Osteoblast (primary cell): ENCODE data around the gene CRIP1. TPM values are rescaled to one million over a fixed set of nuclear protein-coding genes. Genes with fewer than 3 reads are reported as not detected.
A peak's percentile ranks its signal among the peaks of the same experiment; 100 is the strongest.

ENCODE experiments used
- DNase-seq: peaks from one replicate; pipeline ENCODE4 v3.0.0; 2011; ENCODE audit warnings: low spot score, mixed read lengths; ENCODE audit not compliant: insufficient read length; ENCODE audit errors: missing footprints
- H2AFZ ChIP-seq: 2 replicates; pipeline ENCODE4 v1.6.0; 2011; ENCODE audit warnings: mild to moderate bottlenecking, low read length
- H3K27ac ChIP-seq: 2 replicates; pipeline ENCODE4 v1.5.1; 2011; ENCODE audit warnings: mild to moderate bottlenecking, low read depth, low read length, moderate library complexity
- H3K27me3 ChIP-seq: 2 replicates; pipeline ENCODE4 v1.6.0; 2012; ENCODE audit warnings: mild to moderate bottlenecking, control low read depth, inconsistent platforms, low read length, moderate library complexity; ENCODE audit not compliant: insufficient read depth
- H3K36me3 ChIP-seq: 2 replicates; pipeline ENCODE4 v1.5.1; 2011; ENCODE audit warnings: mild to moderate bottlenecking, low read length, control low read depth, moderate library complexity; ENCODE audit not compliant: insufficient read depth
- H3K4me1 ChIP-seq: 2 replicates; pipeline ENCODE4 v1.5.1; 2011; ENCODE audit warnings: mild to moderate bottlenecking, low read length, control low read depth, moderate library complexity; ENCODE audit not compliant: insufficient read depth
- H3K4me2 ChIP-seq: 2 replicates; pipeline ENCODE4 v1.6.0; 2011; ENCODE audit warnings: mild to moderate bottlenecking, low read length; ENCODE audit not compliant: insufficient read depth
- H3K4me3 ChIP-seq: fragments of 200-600 bp; sonication (generic); 3 replicates; pipeline ENCODE4 v1.5.1; 2012; ENCODE audit warnings: mild to moderate bottlenecking, low read length, inconsistent platforms; ENCODE audit not compliant: insufficient read depth
- H3K79me2 ChIP-seq: 2 replicates; pipeline ENCODE4 v1.6.0; 2012; ENCODE audit warnings: mild to moderate bottlenecking, low read length, control low read depth, inconsistent platforms; ENCODE audit not compliant: insufficient read depth
- H3K9me3 ChIP-seq: 2 replicates; pipeline ENCODE4 v1.5.1; 2011; ENCODE audit warnings: low read depth, low read length, control low read depth
- H4K20me1 ChIP-seq: 2 replicates; pipeline ENCODE4 v1.6.0; 2012; ENCODE audit warnings: mild to moderate bottlenecking, low read length, control low read depth; ENCODE audit not compliant: insufficient read depth
- total RNA-seq: library from RNA; depleted of rRNA; stranded (reverse); fragments of >200 nt; gene quantifications from 2 replicates; pipeline ENCODE4 v1.2.3, GENCODE V29; 2012
- TF ChIP-seq, protein P1 (sequence below): IDR thresholded peaks from 2 replicates; pipeline ENCODE4 v1.5.1; 2011; ENCODE audit warnings: mild to moderate bottlenecking, low read depth, low read length, moderate library complexity; ENCODE audit errors: extremely low read depth

CRIP1 gene
- total RNA-seq, 1 donor: 8.7 TPM

GRCh38 chr14:105497671-105498429 lies 11.2 kb downstream of the CRIP1 start:
- Histone ChIP-seq H3K4me3 (no peak overlapping the region), H3K27me3 (no peaks in the 10 kb centered on the region), H3K36me3 (no peaks in the 10 kb centered on the region), H4K20me1 (no peaks in the 10 kb centered on the region), H3K27ac (no peak overlapping the region), H3K4me1 (no peaks in the 10 kb centered on the region), H3K79me2 (no peaks in the 10 kb centered on the region), H3K4me2 (no peak overlapping the region), H3K9me3 (no peaks in the 10 kb centered on the region), H2AFZ (no peak overlapping the region)
- TF ChIP-seq, protein P1, sequence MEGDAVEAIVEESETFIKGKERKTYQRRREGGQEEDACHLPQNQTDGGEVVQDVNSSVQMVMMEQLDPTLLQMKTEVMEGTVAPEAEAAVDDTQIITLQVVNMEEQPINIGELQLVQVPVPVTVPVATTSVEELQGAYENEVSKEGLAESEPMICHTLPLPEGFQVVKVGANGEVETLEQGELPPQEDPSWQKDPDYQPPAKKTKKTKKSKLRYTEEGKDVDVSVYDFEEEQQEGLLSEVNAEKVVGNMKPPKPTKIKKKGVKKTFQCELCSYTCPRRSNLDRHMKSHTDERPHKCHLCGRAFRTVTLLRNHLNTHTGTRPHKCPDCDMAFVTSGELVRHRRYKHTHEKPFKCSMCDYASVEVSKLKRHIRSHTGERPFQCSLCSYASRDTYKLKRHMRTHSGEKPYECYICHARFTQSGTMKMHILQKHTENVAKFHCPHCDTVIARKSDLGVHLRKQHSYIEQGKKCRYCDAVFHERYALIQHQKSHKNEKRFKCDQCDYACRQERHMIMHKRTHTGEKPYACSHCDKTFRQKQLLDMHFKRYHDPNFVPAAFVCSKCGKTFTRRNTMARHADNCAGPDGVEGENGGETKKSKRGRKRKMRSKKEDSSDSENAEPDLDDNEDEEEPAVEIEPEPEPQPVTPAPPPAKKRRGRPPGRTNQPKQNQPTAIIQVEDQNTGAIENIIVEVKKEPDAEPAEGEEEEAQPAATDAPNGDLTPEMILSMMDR: no peak
- DNase-seq: peak; percentile 77

GRCh38 chr14:105498430-105499255 lies 12.0 kb downstream of the CRIP1 start:
- H3K79me2 ChIP-seq: no peaks in the 10 kb centered on the region

DNA sequence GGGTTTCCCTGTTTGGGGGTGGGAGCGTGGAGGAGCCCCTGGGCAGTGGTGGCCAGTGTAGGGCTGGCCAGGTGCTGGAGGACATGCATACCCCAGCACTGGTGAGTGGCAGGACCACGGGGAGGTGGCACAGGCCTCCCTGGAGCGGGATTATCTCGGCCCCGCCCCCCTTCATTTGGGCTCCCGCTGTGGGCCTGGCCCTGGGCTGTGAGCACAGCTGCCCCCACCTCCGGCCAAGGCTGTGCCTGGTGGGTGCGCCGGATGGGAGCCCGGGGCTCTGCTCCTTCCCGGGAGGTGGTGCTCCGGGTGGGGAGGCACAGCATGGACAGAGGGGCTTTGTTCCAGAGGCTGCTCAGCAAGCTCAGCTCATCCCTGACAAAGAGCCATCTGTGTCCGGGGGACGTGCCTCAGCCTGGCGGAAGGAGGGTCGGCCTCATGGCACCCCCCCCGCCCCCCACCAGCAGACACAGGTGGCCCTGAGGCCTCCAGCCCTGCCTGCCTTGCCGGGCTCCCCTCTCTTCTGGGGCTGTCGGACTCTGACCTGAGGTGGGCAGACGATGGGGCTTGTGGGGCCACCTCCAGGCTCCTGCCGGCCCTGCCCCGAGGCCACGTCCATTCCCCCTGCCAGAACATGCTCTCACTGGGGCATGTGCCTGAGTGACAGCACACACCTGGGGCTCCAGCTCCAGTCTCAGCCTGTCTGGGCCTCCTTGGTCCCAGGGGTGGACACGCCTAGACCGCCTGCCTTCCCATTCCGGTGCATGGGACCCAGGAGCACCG lies 12.8 kb downstream of the CRIP1 start:
- Histone ChIP-seq H2AFZ (no peak overlapping the region), H3K79me2 (no peaks in the 10 kb centered on the region), H3K4me2 (no peak overlapping the region), H3K27ac (no peak overlapping the region), H3K4me3 (no peak overlapping the region), H3K27me3 (no peaks in the 10 kb centered on the region), H3K4me1 (no peaks in the 10 kb centered on the region), H3K9me3 (no peaks in the 10 kb centered on the region), H4K20me1 (no peaks in the 10 kb centered on the region), H3K36me3 (no peaks in the 10 kb centered on the region)
- TF ChIP-seq, protein P1: no peak
- DNase-seq: peak; percentile 84

More at GRCh38 chr14:105498430-105499255, 12.0 kb downstream of the CRIP1 start:
- TF ChIP-seq, protein P1: no peak
- H2AFZ ChIP-seq: no peak overlapping the region
- H3K27me3 ChIP-seq: no peaks in the 10 kb centered on the region
- no peaks in the 10 kb centered on the region for H3K36me3 ChIP-seq
- no peak overlapping the region for H3K27ac ChIP-seq
- DNase-seq: peak; percentile 85
- H3K4me1 ChIP-seq: no peaks in the 10 kb centered on the region
- no peaks in the 10 kb centered on the region for H3K9me3 ChIP-seq
- H3K4me2 ChIP-seq: no peak overlapping the region
- H3K4me3 ChIP-seq: no peak overlapping the region
- H4K20me1 ChIP-seq: no peaks in the 10 kb centered on the region
